GM12873 (cell line): ENCODE results near the gene TCF7.

Experiments
- TF ChIP-seq, protein P1 (sequence below): IDR thresholded peaks from 2 replicates; pipeline ENCODE4 v1.5.1; 2012; ENCODE audit warnings: low read depth, mild to moderate bottlenecking, moderate library complexity, low read length, control low read depth; ENCODE audit not compliant: insufficient read depth; ENCODE audit errors: missing control alignments

Gene TCF7

DNA sequence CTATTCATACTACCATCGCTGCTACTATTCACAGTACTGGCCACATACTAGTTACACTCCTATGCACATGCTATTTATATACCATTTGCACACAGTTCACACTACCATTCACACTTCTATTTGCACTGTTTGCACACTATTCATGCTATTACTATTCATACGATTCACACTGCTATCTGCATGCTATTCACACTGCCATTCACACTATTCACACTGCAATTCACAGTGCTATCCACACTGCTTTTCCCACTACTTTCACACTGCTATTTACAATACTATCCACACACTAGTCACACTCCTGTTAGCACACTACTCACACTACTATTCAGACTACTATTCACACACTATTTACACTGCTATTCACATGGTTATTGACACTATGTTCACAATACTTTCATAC is 39.4 kb upstream of the TCF7 start:
- TF ChIP-seq, protein P1, sequence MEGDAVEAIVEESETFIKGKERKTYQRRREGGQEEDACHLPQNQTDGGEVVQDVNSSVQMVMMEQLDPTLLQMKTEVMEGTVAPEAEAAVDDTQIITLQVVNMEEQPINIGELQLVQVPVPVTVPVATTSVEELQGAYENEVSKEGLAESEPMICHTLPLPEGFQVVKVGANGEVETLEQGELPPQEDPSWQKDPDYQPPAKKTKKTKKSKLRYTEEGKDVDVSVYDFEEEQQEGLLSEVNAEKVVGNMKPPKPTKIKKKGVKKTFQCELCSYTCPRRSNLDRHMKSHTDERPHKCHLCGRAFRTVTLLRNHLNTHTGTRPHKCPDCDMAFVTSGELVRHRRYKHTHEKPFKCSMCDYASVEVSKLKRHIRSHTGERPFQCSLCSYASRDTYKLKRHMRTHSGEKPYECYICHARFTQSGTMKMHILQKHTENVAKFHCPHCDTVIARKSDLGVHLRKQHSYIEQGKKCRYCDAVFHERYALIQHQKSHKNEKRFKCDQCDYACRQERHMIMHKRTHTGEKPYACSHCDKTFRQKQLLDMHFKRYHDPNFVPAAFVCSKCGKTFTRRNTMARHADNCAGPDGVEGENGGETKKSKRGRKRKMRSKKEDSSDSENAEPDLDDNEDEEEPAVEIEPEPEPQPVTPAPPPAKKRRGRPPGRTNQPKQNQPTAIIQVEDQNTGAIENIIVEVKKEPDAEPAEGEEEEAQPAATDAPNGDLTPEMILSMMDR = no peak

GRCh38 chr5:134077926-134078580 is 36.4 kb upstream of the TCF7 start:
- TF ChIP-seq, protein P1 = no peak

GRCh38 chr5:134079748-134080581 is 34.5 kb upstream of the TCF7 start:
- TF ChIP-seq, protein P1 = no peak

DNA sequence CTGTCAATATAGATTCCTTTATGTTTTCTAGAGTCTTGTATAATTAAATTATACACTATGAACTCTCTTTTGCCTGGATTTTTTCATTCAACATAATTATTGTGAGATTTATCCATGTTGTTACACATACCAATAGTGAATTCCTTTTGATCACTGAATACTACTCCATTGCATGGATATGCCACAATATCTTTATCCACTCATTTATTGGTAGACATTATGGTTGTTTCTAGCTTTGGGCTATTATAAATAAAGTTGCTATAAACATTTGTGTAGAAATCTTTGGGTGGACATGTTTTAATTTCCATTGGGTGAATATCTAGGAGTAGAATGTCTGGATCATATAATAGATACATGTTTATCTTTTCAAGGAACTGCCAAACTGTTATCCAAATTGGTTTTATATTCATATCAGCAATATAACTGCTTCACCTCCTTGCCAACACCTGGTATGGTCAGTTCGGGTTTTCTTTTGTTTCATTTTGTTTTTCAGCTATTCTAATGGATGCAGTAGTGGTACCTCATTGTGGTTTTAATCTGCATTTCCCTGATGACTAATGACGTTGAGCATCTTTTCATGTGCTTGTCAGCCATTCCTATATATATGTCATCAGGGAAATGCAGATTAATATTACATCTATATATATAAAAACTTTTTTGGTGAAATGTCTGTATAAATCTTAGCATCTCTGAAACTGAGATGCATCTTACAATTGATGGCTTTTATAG is 32.1 kb upstream of the TCF7 start:
- TF ChIP-seq, protein P1 = no peak

DNA sequence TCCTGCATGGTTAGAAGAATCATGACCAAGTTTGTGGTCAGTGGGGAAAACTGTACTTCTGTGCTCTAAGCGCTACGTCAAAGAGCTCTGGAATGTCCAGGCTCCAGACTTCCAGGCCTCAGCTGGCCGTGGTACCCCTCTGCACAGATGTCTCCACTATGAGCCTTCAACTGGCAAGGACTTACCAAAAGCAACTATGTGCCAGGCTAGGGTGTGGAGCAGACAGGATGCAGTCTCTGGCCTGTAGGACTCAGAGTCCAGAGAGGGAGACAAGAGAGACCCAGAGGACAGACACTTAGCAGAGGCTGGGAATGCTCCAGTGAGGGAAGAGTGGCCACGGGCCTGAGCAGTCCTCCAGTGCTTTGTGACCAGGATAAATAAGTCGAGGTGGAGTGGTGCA is 31.0 kb upstream of the TCF7 start:
- TF ChIP-seq, protein P1 = no peak

- TF ChIP-seq, protein P1 = no peak
Measured at GRCh38 chr5:134084022-134084565, 30.4 kb upstream of the TCF7 start.

GRCh38 chr5:134084570-134084969 is 29.9 kb upstream of the TCF7 start:
- TF ChIP-seq, protein P1 = no peak
